Endothelial cell of umbilical vein (primary cell): Measurements from ENCODE around the gene BEAN1.

ENCODE experiments used
- EZH2 ChIP-seq: IDR thresholded peaks from 2 replicates; pipeline ENCODE4 v1.6.1; 2012; ENCODE audit warnings: borderline replicate concordance, low read depth, mild to moderate bottlenecking, moderate library complexity, low read length, inconsistent platforms; ENCODE audit not compliant: severe bottlenecking
- GATA2 ChIP-seq: IDR thresholded peaks from 2 replicates; pipeline ENCODE4 v1.7.0; 2011; ENCODE audit warnings: low read depth, mild to moderate bottlenecking, moderate library complexity, mixed read lengths, low read length; ENCODE audit not compliant: insufficient read length, insufficient read depth
- POLR2A ChIP-seq: IDR thresholded peaks from 2 replicates; pipeline ENCODE4 v1.6.1; 2012; ENCODE audit warnings: low read depth, mild to moderate bottlenecking, control low read depth, low read length
- POLR2AphosphoS5 ChIP-seq: IDR thresholded peaks from 2 replicates; pipeline ENCODE4 v1.6.1; 2012; ENCODE audit warnings: low read depth, mild to moderate bottlenecking, control low read depth, low read length, moderate library complexity; ENCODE audit not compliant: insufficient read depth
- TF ChIP-seq, protein P1 (sequence below): IDR thresholded peaks from 2 replicates; pipeline ENCODE4 v1.6.1; 2011; ENCODE audit not compliant: insufficient read depth, insufficient read length
- TF ChIP-seq, protein P2 (sequence below), 2 donors: IDR thresholded peaks; 1 replicate in 1 of 2; 2 replicates in 1 of 2; pipeline ENCODE4 v1.5.1; 2011; ENCODE audit warnings: low read length in 2 of 2, mild to moderate bottlenecking in 2 of 2, moderate library complexity in 2 of 2, control low read depth in 1 of 2, inconsistent platforms in 1 of 2, low read depth in 1 of 2; ENCODE audit not compliant: insufficient read depth in 1 of 2; ENCODE audit errors: extremely low read depth in 1 of 2

DNA sequence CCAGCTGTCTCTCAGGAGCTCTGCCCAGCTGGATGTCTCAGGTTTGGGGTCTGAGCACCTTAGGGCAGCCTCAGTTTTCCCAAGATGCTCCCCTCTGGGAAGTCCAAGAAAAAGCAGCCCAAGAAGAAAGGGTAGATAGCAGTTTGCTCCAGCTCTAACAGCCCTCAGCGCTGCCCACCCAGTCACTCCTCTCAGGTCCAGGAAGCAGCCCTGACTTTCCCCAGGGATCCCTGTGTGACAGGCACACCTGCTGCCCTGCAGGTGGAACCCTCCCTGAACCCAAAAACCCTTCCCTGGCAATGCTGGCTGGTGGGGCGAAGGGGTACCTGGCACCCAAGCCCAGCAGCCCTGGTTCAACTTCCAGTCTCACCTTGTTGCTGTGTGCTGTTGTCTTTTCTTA lies 48.1 kb downstream of the BEAN1 start:
- TF ChIP-seq EZH2 (no peak), POLR2A (no peak), POLR2AphosphoS5 (no peak), GATA2 (no peak)
- TF ChIP-seq, protein P1, sequence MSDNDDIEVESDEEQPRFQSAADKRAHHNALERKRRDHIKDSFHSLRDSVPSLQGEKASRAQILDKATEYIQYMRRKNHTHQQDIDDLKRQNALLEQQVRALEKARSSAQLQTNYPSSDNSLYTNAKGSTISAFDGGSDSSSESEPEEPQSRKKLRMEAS, result no peak
- TF ChIP-seq, protein P2, sequence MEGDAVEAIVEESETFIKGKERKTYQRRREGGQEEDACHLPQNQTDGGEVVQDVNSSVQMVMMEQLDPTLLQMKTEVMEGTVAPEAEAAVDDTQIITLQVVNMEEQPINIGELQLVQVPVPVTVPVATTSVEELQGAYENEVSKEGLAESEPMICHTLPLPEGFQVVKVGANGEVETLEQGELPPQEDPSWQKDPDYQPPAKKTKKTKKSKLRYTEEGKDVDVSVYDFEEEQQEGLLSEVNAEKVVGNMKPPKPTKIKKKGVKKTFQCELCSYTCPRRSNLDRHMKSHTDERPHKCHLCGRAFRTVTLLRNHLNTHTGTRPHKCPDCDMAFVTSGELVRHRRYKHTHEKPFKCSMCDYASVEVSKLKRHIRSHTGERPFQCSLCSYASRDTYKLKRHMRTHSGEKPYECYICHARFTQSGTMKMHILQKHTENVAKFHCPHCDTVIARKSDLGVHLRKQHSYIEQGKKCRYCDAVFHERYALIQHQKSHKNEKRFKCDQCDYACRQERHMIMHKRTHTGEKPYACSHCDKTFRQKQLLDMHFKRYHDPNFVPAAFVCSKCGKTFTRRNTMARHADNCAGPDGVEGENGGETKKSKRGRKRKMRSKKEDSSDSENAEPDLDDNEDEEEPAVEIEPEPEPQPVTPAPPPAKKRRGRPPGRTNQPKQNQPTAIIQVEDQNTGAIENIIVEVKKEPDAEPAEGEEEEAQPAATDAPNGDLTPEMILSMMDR (IDR thresholded peaks at IDR 0.05; ENCODE audit: extremely low read depth in 1 of 2, insufficient read depth in 1 of 2, low read depth in 1 of 2, low read length in 2 of 2), result no peak
